Hematopoietic multipotent progenitor cell treated with erythropoietin and hydrocortisone succinate and interleukin-3 and kit ligand, for 4 days (in vitro differentiated cells): ENCODE data around the gene C1QB.
A peak's percentile ranks its signal among the peaks of the same experiment; 100 is the strongest.
"Not testable (repeated sequence)": the region's sequence is repeated elsewhere in the genome, so short reads cannot be mapped to it uniquely, and the experiment has no call there.

Experiments used
- DNase-seq: peaks from one replicate; pipeline ENCODE4 v3.0.0-alpha.2; 2015

The C1QB gene

DNA sequence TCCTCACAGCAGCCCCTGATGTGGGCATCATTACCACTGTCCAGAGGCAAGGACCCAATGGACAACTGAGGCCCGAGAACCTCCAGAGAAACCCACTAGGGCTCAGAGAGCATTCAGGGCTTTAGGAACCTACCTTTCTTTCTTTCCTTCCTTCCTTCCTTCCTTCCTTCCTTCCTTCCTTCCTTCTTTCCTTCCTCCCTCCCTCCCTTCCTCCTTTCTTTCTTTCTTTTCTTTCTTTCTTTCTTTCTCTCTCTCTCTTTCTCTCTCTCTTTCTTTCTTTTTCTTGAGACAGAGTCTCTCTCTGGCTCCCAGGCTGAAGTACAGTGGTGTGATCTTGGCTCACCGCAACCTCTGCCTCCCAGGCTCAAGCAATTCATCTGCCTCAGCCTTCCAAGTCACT lies 15.8 kb downstream of the C1QB start:
- not testable (repeated sequence) for DNase-seq

DNA sequence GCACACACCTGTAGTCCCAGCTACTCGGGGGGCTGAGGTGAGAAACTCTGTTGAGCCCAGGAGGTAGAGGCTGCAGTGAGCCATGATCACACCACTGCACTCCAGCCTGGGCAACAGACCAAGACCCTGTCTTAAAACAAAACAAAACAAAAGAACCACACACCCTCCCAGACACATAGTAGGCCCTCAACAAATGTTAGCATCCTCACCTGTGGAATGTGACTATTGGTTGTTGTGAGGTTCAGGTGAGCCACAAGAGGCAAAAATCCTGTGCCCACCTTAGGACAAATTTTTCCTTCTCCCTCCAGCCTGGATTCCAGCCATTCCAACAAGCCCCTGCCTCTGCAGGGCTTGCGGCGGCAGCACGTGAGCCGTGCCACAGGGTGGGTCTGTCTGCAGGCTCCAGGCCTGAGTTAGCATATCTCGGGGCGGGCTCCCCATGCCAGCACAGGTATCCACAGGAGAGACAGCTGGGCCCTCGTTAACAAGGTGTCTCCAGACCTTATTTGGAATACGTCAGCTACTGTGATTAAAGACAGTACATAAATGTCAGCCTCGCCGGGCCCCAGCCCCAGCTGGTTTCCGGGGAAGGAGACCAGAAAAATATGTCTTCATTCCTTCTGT lies 17.4 kb downstream of the C1QB start:
- no peak for DNase-seq

DNA sequence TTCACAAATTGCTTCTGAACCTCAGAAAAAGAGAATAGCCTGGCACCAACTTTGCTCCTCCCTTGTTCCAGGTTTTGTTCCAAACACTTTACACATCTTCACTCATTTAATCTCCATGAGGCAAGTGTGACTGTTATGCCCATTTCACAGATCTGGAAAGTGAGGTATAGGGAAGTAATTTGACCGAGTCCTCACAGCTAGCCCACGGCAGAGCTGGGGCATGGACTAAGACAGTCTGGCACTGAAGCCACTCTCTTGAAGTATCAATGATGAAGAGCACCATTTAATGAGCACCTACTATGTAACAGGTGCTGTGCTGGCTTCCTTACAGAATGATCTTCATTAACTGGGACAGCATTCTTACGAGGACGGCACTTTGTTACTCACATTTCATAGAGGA lies 19.0 kb downstream of the C1QB start:
- DNase-seq: no peak

- peak; percentile 56 for DNase-seq
These were observed 20.7 kb downstream of the C1QB start for GRCh38 chr1:22673486-22674409.

GRCh38 chr1:22674410-22674749 lies 21.3 kb downstream of the C1QB start:
- DNase-seq: no peak

GRCh38 chr1:22676151-22676550 lies 23.1 kb downstream of the C1QB start:
- not testable (repeated sequence) for DNase-seq

GRCh38 chr1:22676916-22677583 lies 24.0 kb downstream of the C1QB start:
- no peak for DNase-seq

GRCh38 chr1:22677931-22678896 lies 25.2 kb downstream of the C1QB start:
- DNase-seq: no peak

GRCh38 chr1:22680726-22681125 lies 27.7 kb downstream of the C1QB start:
- DNase-seq: no peak

DNA sequence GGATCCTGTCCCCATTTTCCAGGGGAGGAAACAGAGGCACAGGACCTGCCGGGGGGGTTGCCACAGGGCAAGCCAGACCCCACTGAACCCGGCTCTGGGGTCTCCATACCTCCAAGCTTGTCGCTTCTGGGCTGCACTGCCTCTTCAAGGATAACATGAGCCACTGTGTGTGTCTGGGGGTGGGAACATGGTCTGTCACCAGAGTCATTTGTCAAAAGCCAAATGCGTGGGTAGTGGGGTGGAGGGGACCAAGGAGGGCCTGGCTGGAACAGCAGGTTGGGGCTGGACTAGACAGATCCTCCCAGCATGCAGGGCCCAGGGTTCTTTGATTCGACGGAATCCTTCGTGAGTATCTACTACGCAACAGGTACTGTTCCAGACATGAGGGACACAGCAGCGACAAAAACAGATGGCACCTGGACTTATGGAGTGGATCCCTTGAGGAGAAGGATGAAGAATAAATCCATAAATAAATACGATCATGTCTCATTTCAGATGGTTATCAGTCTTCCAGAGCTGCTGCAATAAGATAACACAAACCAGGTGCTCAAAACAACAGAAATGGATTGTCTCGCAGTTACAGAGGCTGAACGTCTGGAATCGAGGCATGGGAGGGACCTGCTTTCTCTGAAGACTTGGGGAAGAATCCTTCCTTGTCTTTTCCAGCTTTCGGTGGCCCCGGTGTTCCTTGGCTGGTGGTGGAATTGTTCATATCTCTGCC lies 28.7 kb downstream of the C1QB start:
- DNase-seq: no peak

- DNase-seq: no peak
These were observed 30.5 kb downstream of the C1QB start for GRCh38 chr1:22683547-22683946.

DNA sequence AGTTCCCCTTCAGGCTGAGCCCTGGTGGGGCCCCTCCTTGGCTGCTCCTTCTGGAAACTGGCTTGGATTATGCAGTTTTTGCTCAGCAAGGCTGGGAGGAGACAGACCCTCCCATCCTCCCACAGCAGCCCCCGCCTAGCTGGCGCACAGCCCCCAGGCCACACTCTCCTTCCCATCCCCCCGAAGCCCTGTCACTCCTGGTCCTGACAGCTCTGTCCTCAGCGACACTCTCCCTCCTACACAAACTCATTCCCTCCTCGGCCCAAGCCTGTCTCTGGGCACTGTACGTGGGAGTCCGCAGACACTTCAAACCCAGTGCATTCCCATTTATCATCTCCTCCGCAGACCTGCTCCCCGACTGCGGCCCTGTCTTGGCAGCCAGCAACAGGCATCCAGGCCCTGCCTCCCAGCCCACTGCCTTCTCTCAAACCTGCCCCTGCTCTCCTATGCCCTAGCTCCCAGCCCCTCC lies 32.6 kb downstream of the C1QB start:
- no peak for DNase-seq

GRCh38 chr1:22687191-22687590 lies 34.2 kb downstream of the C1QB start:
- DNase-seq: no peak

DNA sequence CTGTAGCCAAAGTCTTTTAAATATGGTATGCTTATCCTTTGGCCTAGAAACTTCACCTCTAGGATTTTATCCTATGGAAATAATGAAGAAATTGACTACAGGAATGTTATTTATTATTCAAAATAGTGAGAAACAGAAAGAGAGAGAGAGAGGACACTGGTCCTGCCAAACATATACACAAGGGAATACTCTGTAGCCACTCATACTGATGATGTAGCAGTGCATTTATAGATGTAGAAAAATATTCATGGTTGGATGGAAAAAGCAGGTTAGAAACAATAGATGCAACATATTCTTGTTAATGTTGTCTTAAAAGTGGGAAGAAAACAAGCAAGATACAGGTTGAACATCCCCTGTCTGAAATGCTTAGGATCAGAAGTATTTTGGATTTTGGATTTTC lies 35.4 kb downstream of the C1QB start:
- no peak for DNase-seq

DNA sequence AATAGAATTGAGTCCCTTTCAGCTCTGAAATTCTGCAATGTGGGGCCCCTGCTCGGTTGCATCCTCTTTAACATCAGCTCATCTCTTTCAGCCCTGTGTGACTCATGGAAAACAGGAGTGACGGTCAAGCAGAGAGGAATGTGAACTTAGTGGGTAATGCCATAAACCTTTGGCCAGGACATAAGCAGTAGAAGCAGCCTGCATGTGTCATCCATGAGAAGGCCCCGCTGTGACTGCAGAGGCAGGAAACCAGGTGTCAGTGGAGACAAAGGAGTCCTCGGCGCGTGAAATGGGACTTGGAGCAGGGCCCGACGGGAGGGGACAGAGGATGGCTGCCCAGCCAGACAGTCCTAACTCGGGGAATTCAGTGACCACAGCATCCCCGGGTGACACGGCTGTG lies 36.5 kb downstream of the C1QB start:
- DNase-seq: no peak

GRCh38 chr1:22691031-22691753 lies 38.2 kb downstream of the C1QB start:
- no peak for DNase-seq

- DNase-seq: no peak
These were observed 41.1 kb downstream of the C1QB start for GRCh38 chr1:22694172-22694571.

GRCh38 chr1:22696610-22697009 lies 43.6 kb downstream of the C1QB start:
- no peak for DNase-seq

GRCh38 chr1:22697980-22698379 lies 44.9 kb downstream of the C1QB start:
- DNase-seq: no peak

- no peak for DNase-seq
These were observed 46.9 kb downstream of the C1QB start for GRCh38 chr1:22699681-22700520.
